Measurements from ENCODE around the gene GOLIM4. TPM values are rescaled to one million over a fixed set of nuclear protein-coding genes. Genes with fewer than 3 reads are reported as not detected.

Gene GOLIM4
- total and polyA plus RNA-seq, 2 experiments from 2014 or later, result 45.3 to 67.2 TPM

DNA sequence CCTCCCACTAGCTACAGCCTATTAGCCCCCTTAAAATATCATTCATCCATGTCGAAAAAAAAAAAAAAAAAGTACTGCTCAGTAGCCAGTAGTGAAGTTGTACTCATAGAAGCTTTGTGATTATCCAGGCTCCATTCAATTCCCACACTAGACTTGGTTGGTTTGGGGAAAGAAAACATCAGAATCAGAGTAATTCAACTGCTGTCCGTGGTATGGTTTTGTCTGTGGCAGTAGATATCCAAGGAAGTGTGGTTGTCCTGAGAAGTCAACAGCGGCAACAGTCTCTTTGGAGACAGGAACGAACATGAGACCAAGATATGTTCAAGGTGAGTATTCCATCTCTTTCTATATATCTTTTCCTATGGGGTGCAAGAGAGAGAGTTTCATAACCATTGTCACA lies 99.2 kb downstream of the GOLIM4 start:
- Histone ChIP-seq H3K4me3 (no peak overlapping the region), H3K27me3 (no peaks in the 10 kb centered on the region), H3K9me2 (replicated peaks; ENCODE audit: insufficient read depth) (no peaks in the 10 kb centered on the region), H3K9me3 (ENCODE audit: low read depth) (no peaks in the 10 kb centered on the region), H3K4me1 (ENCODE audit: insufficient read depth) (peaks cover 7% of the 10 kb centered on the region), H3K79me2 (no peaks in the 10 kb centered on the region), H4K20me1 (ENCODE audit: insufficient read depth, poor library complexity, severe bottlenecking) (no peaks in the 10 kb centered on the region), H3K27ac (no peak overlapping the region), H3K36me3 (replicated peaks; ENCODE audit: insufficient read depth, low read depth) (no peaks in the 10 kb centered on the region), H3K4me2 (no peak overlapping the region), H2AFZ (no peak overlapping the region)
- TF ChIP-seq, protein P1, sequence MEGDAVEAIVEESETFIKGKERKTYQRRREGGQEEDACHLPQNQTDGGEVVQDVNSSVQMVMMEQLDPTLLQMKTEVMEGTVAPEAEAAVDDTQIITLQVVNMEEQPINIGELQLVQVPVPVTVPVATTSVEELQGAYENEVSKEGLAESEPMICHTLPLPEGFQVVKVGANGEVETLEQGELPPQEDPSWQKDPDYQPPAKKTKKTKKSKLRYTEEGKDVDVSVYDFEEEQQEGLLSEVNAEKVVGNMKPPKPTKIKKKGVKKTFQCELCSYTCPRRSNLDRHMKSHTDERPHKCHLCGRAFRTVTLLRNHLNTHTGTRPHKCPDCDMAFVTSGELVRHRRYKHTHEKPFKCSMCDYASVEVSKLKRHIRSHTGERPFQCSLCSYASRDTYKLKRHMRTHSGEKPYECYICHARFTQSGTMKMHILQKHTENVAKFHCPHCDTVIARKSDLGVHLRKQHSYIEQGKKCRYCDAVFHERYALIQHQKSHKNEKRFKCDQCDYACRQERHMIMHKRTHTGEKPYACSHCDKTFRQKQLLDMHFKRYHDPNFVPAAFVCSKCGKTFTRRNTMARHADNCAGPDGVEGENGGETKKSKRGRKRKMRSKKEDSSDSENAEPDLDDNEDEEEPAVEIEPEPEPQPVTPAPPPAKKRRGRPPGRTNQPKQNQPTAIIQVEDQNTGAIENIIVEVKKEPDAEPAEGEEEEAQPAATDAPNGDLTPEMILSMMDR (IDR thresholded peaks at IDR 0.05; ENCODE audit: poor library complexity), result no peak
- TF ChIP-seq EZH2 (IDR thresholded peaks at IDR 0.05; ENCODE audit: borderline replicate concordance) (no peak), EZH2phosphoT487 (IDR thresholded peaks at IDR 0.05; ENCODE audit: low read depth, severe bottlenecking, unreplicated experiment) (no peak)
- WGBS (ENCODE audit: low lambda C conversion rate, missing lambda C conversion rate), result 93% methylated on average over 4 of the region's 4 CpGs
- no peak for DNase-seq (ENCODE audit: low spot score)

DNA sequence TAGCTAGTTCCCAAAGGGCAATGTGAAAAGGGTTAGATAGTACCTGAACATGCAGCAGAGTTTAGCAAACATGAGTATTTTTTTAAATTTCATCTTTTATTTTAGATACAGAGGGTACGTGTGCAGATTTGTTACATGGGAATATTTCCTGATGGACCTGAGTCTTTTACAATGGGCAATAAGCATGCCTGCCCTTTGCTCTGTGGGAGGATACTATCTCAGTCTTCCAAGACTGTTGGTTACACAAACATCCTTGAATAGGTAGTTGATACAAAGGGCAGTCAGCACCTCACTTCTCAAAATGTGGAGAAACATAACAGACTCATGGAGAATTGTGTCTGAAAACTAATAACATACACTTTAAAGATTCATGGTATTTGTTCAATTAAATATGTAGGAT lies 103.3 kb downstream of the GOLIM4 start:
- 81% methylated on average over 1 of the region's 1 CpG for WGBS (ENCODE audit: low lambda C conversion rate, missing lambda C conversion rate)
- Histone ChIP-seq H3K9me2 (replicated peaks; ENCODE audit: insufficient read depth) (no peaks in the 10 kb centered on the region), H3K4me3 (no peak overlapping the region), H3K79me2 (no peaks in the 10 kb centered on the region), H4K20me1 (ENCODE audit: insufficient read depth, poor library complexity, severe bottlenecking) (no peaks in the 10 kb centered on the region), H3K4me1 (ENCODE audit: insufficient read depth) (peaks cover 7% of the 10 kb centered on the region), H3K36me3 (replicated peaks; ENCODE audit: insufficient read depth, low read depth) (no peaks in the 10 kb centered on the region), H2AFZ (no peak overlapping the region), H3K27me3 (no peaks in the 10 kb centered on the region), H3K27ac (peak overlapping the region; percentile 42), H3K4me2 (peak overlapping the region; percentile 10), H3K9me3 (ENCODE audit: low read depth) (no peaks in the 10 kb centered on the region)
- TF ChIP-seq EZH2phosphoT487 (IDR thresholded peaks at IDR 0.05; ENCODE audit: low read depth, severe bottlenecking, unreplicated experiment) (no peak), EZH2 (IDR thresholded peaks at IDR 0.05; ENCODE audit: borderline replicate concordance) (no peak)
- TF ChIP-seq, protein P1 (IDR thresholded peaks at IDR 0.05; ENCODE audit: poor library complexity), result no peak
- DNase-seq (ENCODE audit: low spot score), result peak; percentile 34

DNA sequence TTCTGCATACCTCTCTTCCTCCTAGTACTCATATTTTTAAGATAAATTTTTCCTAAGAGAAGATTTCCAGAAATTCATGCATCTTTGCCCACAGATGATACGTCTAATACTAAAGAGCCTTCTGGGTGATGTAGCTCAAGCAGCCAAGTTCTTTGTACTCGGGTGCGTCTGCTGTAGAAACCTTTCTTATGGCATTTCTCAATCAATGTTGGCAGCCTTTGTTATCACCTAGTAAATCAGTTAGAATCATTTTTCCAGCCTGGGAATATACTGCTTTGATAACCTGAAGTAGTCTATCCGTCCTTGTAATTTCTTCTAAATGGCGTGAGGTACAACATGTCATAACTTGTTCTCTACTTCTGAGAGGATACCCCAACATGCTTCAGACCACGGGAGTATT lies 104.5 kb downstream of the GOLIM4 start:
- no peak for DNase-seq (ENCODE audit: low spot score)
- TF ChIP-seq, protein P1 (IDR thresholded peaks at IDR 0.05; ENCODE audit: poor library complexity), result no peak
- TF ChIP-seq EZH2 (IDR thresholded peaks at IDR 0.05; ENCODE audit: borderline replicate concordance) (no peak), EZH2phosphoT487 (IDR thresholded peaks at IDR 0.05; ENCODE audit: low read depth, severe bottlenecking, unreplicated experiment) (no peak)
- Histone ChIP-seq H3K9me3 (ENCODE audit: low read depth) (no peaks in the 10 kb centered on the region), H2AFZ (no peak overlapping the region), H3K36me3 (replicated peaks; ENCODE audit: insufficient read depth, low read depth) (no peaks in the 10 kb centered on the region), H4K20me1 (ENCODE audit: insufficient read depth, poor library complexity, severe bottlenecking) (no peaks in the 10 kb centered on the region), H3K4me3 (no peak overlapping the region), H3K9me2 (replicated peaks; ENCODE audit: insufficient read depth) (no peaks in the 10 kb centered on the region), H3K27ac (no peak overlapping the region), H3K79me2 (no peaks in the 10 kb centered on the region), H3K4me2 (no peak overlapping the region), H3K27me3 (no peaks in the 10 kb centered on the region), H3K4me1 (ENCODE audit: insufficient read depth) (peaks cover 7% of the 10 kb centered on the region)
- WGBS (ENCODE audit: low lambda C conversion rate, missing lambda C conversion rate), result 85% methylated on average over 6 of the region's 6 CpGs

DNA sequence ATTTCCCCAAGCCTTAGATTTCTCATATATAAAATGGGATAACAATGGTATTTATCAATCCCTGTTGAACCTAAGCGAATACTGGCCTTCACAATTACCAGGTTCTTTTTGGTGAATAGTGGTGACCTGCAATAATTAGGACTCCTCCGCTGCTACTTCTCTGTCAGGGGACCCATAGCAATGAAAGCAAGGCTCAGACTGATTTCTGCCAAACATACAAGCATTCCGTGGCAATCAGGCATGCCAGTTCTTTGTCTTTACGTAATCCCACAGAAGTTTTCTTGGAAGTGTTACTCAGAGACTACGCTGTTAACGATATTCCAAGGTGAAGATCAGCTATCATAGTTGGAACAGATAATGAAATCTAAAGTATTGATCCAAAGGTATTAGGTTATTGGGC lies 105.7 kb downstream of the GOLIM4 start:
- H2AFZ ChIP-seq, result no peak overlapping the region
- H3K27me3 ChIP-seq, result no peaks in the 10 kb centered on the region
- TF ChIP-seq EZH2 (IDR thresholded peaks at IDR 0.05; ENCODE audit: borderline replicate concordance), result no peak
- TF ChIP-seq, protein P1 (IDR thresholded peaks at IDR 0.05; ENCODE audit: poor library complexity), result no peak
- no peak for TF ChIP-seq EZH2phosphoT487 (IDR thresholded peaks at IDR 0.05; ENCODE audit: low read depth, severe bottlenecking, unreplicated experiment)
- H3K4me1 ChIP-seq (ENCODE audit: insufficient read depth), result peaks cover 7% of the 10 kb centered on the region
- H4K20me1 ChIP-seq (ENCODE audit: insufficient read depth, poor library complexity, severe bottlenecking), result no peaks in the 10 kb centered on the region
- no peaks in the 10 kb centered on the region for H3K79me2 ChIP-seq
- H3K4me3 ChIP-seq, result no peak overlapping the region
- no peaks in the 10 kb centered on the region for H3K9me2 ChIP-seq (replicated peaks; ENCODE audit: insufficient read depth)
- WGBS (ENCODE audit: low lambda C conversion rate, missing lambda C conversion rate), result 93% methylated on average over 6 of the region's 6 CpGs
- no peaks in the 10 kb centered on the region for H3K36me3 ChIP-seq (replicated peaks; ENCODE audit: insufficient read depth, low read depth)
- H3K4me2 ChIP-seq, result no peak overlapping the region
- H3K27ac ChIP-seq, result no peak overlapping the region
- no peaks in the 10 kb centered on the region for H3K9me3 ChIP-seq (ENCODE audit: low read depth)
- DNase-seq (ENCODE audit: low spot score), result no peak
